IMR-90 (cell line): ENCODE measurements around the gene MINK1. TPM values are rescaled to one million over a fixed set of nuclear protein-coding genes. Genes with fewer than 3 reads are reported as not detected.

ENCODE experiments used
- ATAC-seq: fragments of 200-7000 bp; cut with Tn5 transposase; 2 replicates; pipeline ENCODE4 v1.9.1; 2020; ENCODE audit warnings: low read depth, mild to moderate bottlenecking, moderate library complexity
- BruUV-seq: library from RNA; stranded (reverse); fragments of 400-500 nt; replicated peaks from 2 replicates; lab custom pipeline; 2021; lab: Mats Ljungman, UMichigan
- CTCF ChIA-PET: fragments of 300-600 bp; formaldehyde crosslinking; extraction: SDS; loops from one replicate; lab custom pipeline; 2021; ENCODE audit warnings: antibody characterized with exemption; lab: Yijun Ruan, JAX
- POLR2A ChIA-PET: fragments of 300-600 bp; sonication (Branson Sonifier 250); formaldehyde crosslinking; loops from one replicate; lab custom pipeline; 2022; ENCODE audit warnings: antibody characterized with exemption; ENCODE audit not compliant: unreplicated experiment; lab: Charles Lee
- DNase-seq: peaks from one replicate; pipeline ENCODE4 v3.0.0; 2013
- H2AFZ ChIP-seq: replicated peaks from 2 replicates; pipeline ENCODE3; 2013; ENCODE audit warnings: low read length, mild to moderate bottlenecking; ENCODE audit not compliant: poor library complexity
- H2AK5ac ChIP-seq: 2 replicates; pipeline ENCODE4 v1.6.1; 2013; ENCODE audit warnings: low read depth, low read length, inconsistent platforms
- H2AK9ac ChIP-seq: replicated peaks from 2 replicates; pipeline ENCODE3; 2013; ENCODE audit warnings: mild to moderate bottlenecking, low read depth, low read length, moderate library complexity; ENCODE audit not compliant: poor library complexity
- H2BK120ac ChIP-seq: 2 replicates; pipeline ENCODE4 v1.6.1; 2013; ENCODE audit warnings: low read depth, low read length, inconsistent platforms
- H2BK15ac ChIP-seq: 3 replicates; pipeline ENCODE4 v1.6.1; 2013; ENCODE audit warnings: low read depth, low read length, inconsistent platforms
- H2BK20ac ChIP-seq: 2 replicates; pipeline ENCODE4 v1.6.1; 2013; ENCODE audit warnings: low read depth, mild to moderate bottlenecking, inconsistent platforms, low read length, moderate library complexity
- H2BK5ac ChIP-seq: 2 replicates; pipeline ENCODE4 v1.6.1; 2013; ENCODE audit warnings: mild to moderate bottlenecking, low read depth, low read length, inconsistent platforms; ENCODE audit not compliant: poor library complexity, severe bottlenecking
- H3K14ac ChIP-seq: replicated peaks from 2 replicates; pipeline ENCODE4 v1.6.1; 2013; ENCODE audit warnings: low read depth, low read length, inconsistent platforms
- H3K18ac ChIP-seq: 2 replicates; pipeline ENCODE4 v1.6.1; 2013; ENCODE audit warnings: low read depth, low read length, control low read depth
- H3K23ac ChIP-seq: 2 replicates; pipeline ENCODE4 v1.6.1; 2013; ENCODE audit warnings: low read depth, low read length, inconsistent platforms
- H3K27ac ChIP-seq: 2 replicates; pipeline ENCODE4 v1.5.1; 2013; ENCODE audit warnings: mild to moderate bottlenecking, control low read depth, low read length; ENCODE audit not compliant: insufficient read depth
- H3K27me3 ChIP-seq: 2 replicates; pipeline ENCODE4 v1.6.1; 2013; ENCODE audit warnings: low read length; ENCODE audit not compliant: control insufficient read depth, insufficient read depth
- H3K36me3 ChIP-seq: 2 replicates; pipeline ENCODE4 v1.6.1; 2013; ENCODE audit warnings: low read length, mixed read lengths; ENCODE audit not compliant: control insufficient read depth, insufficient read depth
- H3K4ac ChIP-seq: 2 replicates; pipeline ENCODE4 v1.6.1; 2013; ENCODE audit warnings: low read depth, low read length, inconsistent platforms
- H3K4me1 ChIP-seq: 2 replicates; pipeline ENCODE4 v1.6.1; 2013; ENCODE audit warnings: low read length, mixed read lengths; ENCODE audit not compliant: control insufficient read depth, insufficient read depth
- H3K4me2 ChIP-seq: 2 replicates; pipeline ENCODE4 v1.6.1; 2013; ENCODE audit warnings: low read depth, mild to moderate bottlenecking, control low read depth, low read length, moderate library complexity
- H3K4me3 ChIP-seq: 2 replicates; pipeline ENCODE4 v1.5.1; 2013; ENCODE audit warnings: low read depth, mild to moderate bottlenecking, control low read depth, low read length, moderate library complexity; ENCODE audit not compliant: insufficient read depth
- H3K56ac ChIP-seq: 2 replicates; pipeline ENCODE4 v1.6.1; 2013; ENCODE audit warnings: low read length, inconsistent platforms; ENCODE audit not compliant: insufficient read depth; ENCODE audit errors: extremely low read depth
- H3K79me1 ChIP-seq, 2 experiments: 2 replicates each; pipeline ENCODE4 v1.6.1; 2013; ENCODE audit warnings: low read length in 2 of 2, inconsistent platforms in 1 of 2, low read depth in 1 of 2
- H3K9ac ChIP-seq: 2 replicates; pipeline ENCODE4 v1.6.1; 2013; ENCODE audit warnings: low read depth, low read length, control low read depth
- H3K9me1 ChIP-seq: 2 replicates; pipeline ENCODE4 v1.6.1; 2013; ENCODE audit warnings: low read length, inconsistent platforms; ENCODE audit not compliant: insufficient read depth
- H3K9me3 ChIP-seq: 2 replicates; pipeline ENCODE4 v1.6.1; 2013; ENCODE audit warnings: low read length; ENCODE audit not compliant: control insufficient read depth, insufficient read depth
- H4K20me1 ChIP-seq: 2 replicates; pipeline ENCODE4 v1.6.1; 2013; ENCODE audit warnings: low read length, inconsistent platforms; ENCODE audit not compliant: insufficient read depth
- H4K5ac ChIP-seq: 2 replicates; pipeline ENCODE4 v1.6.1; 2013; ENCODE audit warnings: mild to moderate bottlenecking, low read depth, low read length, control low read depth
- H4K8ac ChIP-seq, 2 experiments: 2 replicates each; pipeline ENCODE4 v1.6.1; 2013; ENCODE audit warnings: low read depth in 2 of 2, low read length in 2 of 2, control low read depth in 1 of 2, inconsistent platforms in 1 of 2
- H4K91ac ChIP-seq: 2 replicates; pipeline ENCODE4 v1.6.1; 2013; ENCODE audit warnings: low read depth, low read length, inconsistent platforms; ENCODE audit not compliant: insufficient read depth
- SMC3 ChIP-seq: fragments of 150-350 bp; IDR thresholded peaks from 2 replicates; pipeline ENCODE4 v1.6.1; 2016; ENCODE audit warnings: low read depth, mild to moderate bottlenecking, antibody characterized with exemption, low read length, moderate library complexity
- WGBS, 2 experiments: methylation state at CpG; one replicate each; pipeline versions ENCODE4 v1.1.5 to v1.1.7; 2013; ENCODE audit warnings: missing lambda C conversion rate in 2 of 2; ENCODE audit not compliant: insufficient read length in 1 of 2; ENCODE audit errors: extremely low coverage in 2 of 2; 5-methylcytosine and 5-hydroxymethylcytosine counted together
- dilution Hi-C: fragments of 300-500 bp; cut with HindIII; formaldehyde crosslinking; loops from one replicate; pipeline ENCODE4 v1.14.3; 2018; ENCODE audit warnings: low sequenced_read_pairs; ENCODE audit not compliant: unreplicated experiment
- in situ Hi-C: fragments of 300-500 bp; cut with MboI; formaldehyde crosslinking; loops from 3 replicates; pipeline ENCODE4 v1.14.3; 2019; ENCODE audit warnings: low sequenced_read_pairs, inconsistent platforms, mixed read lengths
- intact Hi-C: fragments of 100-400 bp; cut with micrococcal nuclease; formaldehyde crosslinking; loops from 2 replicates; pipeline ENCODE4 v1.10.0; 2022
- polyA plus RNA-seq, 3 experiments: library from polyadenylated mRNA; depleted of rRNA; stranded (reverse); fragments of >200 nt; gene quantifications; 2 replicates each; pipeline ENCODE4 v1.2.3, GENCODE V29; 2012; ENCODE audit warnings: low replicate concordance in 1 of 3
- total RNA-seq: library from RNA; depleted of rRNA; stranded (reverse); fragments of >200 nt; gene quantifications from 2 replicates; pipeline ENCODE4 v1.2.3, GENCODE V29; 2012

Gene MINK1
- total and polyA plus RNA-seq, 2 of the 4 experiments (the other 2 are of a cell fraction): 12.2 to 40.9 TPM

DNA sequence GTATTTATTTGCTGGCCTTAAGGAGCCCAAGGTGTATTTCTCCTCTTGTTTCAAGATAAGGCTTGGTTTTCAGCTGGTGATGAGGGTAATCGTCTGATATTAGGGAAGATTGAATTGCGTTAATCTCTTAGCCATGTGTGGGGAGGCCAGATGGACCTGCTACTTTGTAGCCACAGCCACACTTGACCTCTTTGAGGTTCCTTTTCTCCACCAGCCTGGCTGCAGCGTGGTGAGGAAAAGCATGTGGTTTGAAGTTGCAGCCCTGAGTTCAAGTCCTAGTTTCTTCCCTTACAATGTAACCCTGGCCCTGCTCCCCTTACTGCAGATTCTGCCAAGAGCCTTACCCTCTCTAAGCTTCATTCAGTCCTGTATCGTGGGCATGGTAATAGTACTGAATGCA lies 3.1 kb downstream of the MINK1 start:
- peaks cover 5% of the 10 kb centered on the region; the same call in 1 of the 2 replicates for H3K36me3 ChIP-seq
- TF ChIP-seq SMC3: no peak
- no peak overlapping the region for H3K56ac ChIP-seq
- H3K27me3 ChIP-seq: no peaks in the 10 kb centered on the region
- H3K9me1 ChIP-seq: peaks cover 42% of the 10 kb centered on the region
- no peak for DNase-seq
- POLR2A ChIA-PET: no interaction called here
- H2BK15ac ChIP-seq: no peak overlapping the region
- H4K8ac ChIP-seq: no peak overlapping the region
- H3K4me3 ChIP-seq: no peak overlapping the region
- H2AK9ac ChIP-seq: no peak overlapping the region
- H2AK5ac ChIP-seq: no peak overlapping the region
- H3K23ac ChIP-seq: no peak overlapping the region
- H4K5ac ChIP-seq: no peak overlapping the region
- no peak overlapping the region for H4K91ac ChIP-seq
- H3K4ac ChIP-seq: no peak overlapping the region
- H3K4me1 ChIP-seq: peaks cover 19% of the 10 kb centered on the region
- CTCF ChIA-PET: no interaction called here
- dilution Hi-C loops (no loop called here), intact Hi-C loops (no loop called here), in situ Hi-C loops (no loop called here)
- H3K9me3 ChIP-seq: no peaks in the 10 kb centered on the region
- peaks cover 57% of the 10 kb centered on the region for H4K20me1 ChIP-seq
- H3K18ac ChIP-seq: no peak overlapping the region
- no peak overlapping the region for H3K14ac ChIP-seq
- BruUV-seq: no TSS peak
- H3K4me2 ChIP-seq: no peak overlapping the region
- no peak overlapping the region for H2BK20ac ChIP-seq
- no peak overlapping the region for H2AFZ ChIP-seq
- H3K9ac ChIP-seq: no peak overlapping the region
- peaks cover 32 to 74% of the 10 kb centered on the region in 2 experiments for H3K79me1 ChIP-seq
- H3K27ac ChIP-seq: no peak overlapping the region
- no CpG with 5 or more reads among the region's 4 CpGs for WGBS, 2 experiments
- H2BK5ac ChIP-seq: no peak overlapping the region
- ATAC-seq: no peak
- H2BK120ac ChIP-seq: no peak overlapping the region
